ENCODE results near the gene SPP2. TPM values are rescaled to one million over a fixed set of nuclear protein-coding genes. Genes with fewer than 3 reads are reported as not detected.

SPP2 gene
- total RNA-seq, 4 donors from 2014 or later = not detected

GRCh38 chr2:234020332-234020731 lies 30.2 kb upstream of the SPP2 start:
- ATAC-seq = no peak
- 76 to 88% methylated on average over 2 of the region's 2 CpGs for WGBS, 2 donors (ENCODE audit: low coverage in 1 of 2)
- Histone ChIP-seq H3K27ac (no peak overlapping the region), H3K9me3 (peaks cover 0 to 12% (median 0%) of the 10 kb centered on the region in 3 donors), H3K36me3 (no peaks in the 10 kb centered on the region), H3K27me3 (peaks cover 35% of the 10 kb centered on the region), H3K4me1 (no peaks in the 10 kb centered on the region), H3K4me3 (no peak overlapping the region)
- no peak for TF ChIP-seq CTCF (IDR thresholded peaks at IDR 0.05)
- TF ChIP-seq EP300 (IDR thresholded peaks at IDR 0.05) = no peak
- no peak for TF ChIP-seq POLR2AphosphoS5 (IDR thresholded peaks at IDR 0.05)
- no peak for TF ChIP-seq POLR2A (IDR thresholded peaks at IDR 0.05)

GRCh38 chr2:234022424-234022823 lies 28.1 kb upstream of the SPP2 start:
- Histone ChIP-seq H3K27ac (no peak overlapping the region), H3K9me3 (peaks cover 0 to 12% (median 0%) of the 10 kb centered on the region in 3 donors), H3K4me1 (no peaks in the 10 kb centered on the region), H3K27me3 (peaks cover 25% of the 10 kb centered on the region), H3K4me3 (no peak overlapping the region), H3K36me3 (no peaks in the 10 kb centered on the region)
- no peak for TF ChIP-seq CTCF (IDR thresholded peaks at IDR 0.05)
- no peak for TF ChIP-seq POLR2A (IDR thresholded peaks at IDR 0.05)
- no peak for TF ChIP-seq EP300 (IDR thresholded peaks at IDR 0.05)
- TF ChIP-seq POLR2AphosphoS5 (IDR thresholded peaks at IDR 0.05) = no peak
- WGBS, 2 donors (ENCODE audit: low coverage in 1 of 2) = 75 to 78% methylated on average over 1 of the region's 1 CpG
- ATAC-seq = no peak

- TF ChIP-seq POLR2AphosphoS5 (IDR thresholded peaks at IDR 0.05) (no peak), EP300 (IDR thresholded peaks at IDR 0.05) (no peak), CTCF (IDR thresholded peaks at IDR 0.05) (no peak), POLR2A (IDR thresholded peaks at IDR 0.05) (no peak)
- Histone ChIP-seq H3K27me3 (peaks cover 29% of the 10 kb centered on the region), H3K4me1 (no peaks in the 10 kb centered on the region), H3K36me3 (no peaks in the 10 kb centered on the region), H3K4me3 (no peak overlapping the region), H3K9me3 (peaks cover 0 to 12% (median 0%) of the 10 kb centered on the region in 3 donors), H3K27ac (no peak overlapping the region)
- 100% methylated on average over 2 of the region's 29 CpGs; no CpG with 5 or more reads in 1 of the 2 donors for WGBS, 2 donors (ENCODE audit: low coverage in 1 of 2)
- no peak for ATAC-seq
Measured at GRCh38 chr2:234024304-234024703, 26.2 kb upstream of the SPP2 start.

- TF ChIP-seq EP300 (IDR thresholded peaks at IDR 0.05) (no peak), CTCF (IDR thresholded peaks at IDR 0.05) (no peak), POLR2A (IDR thresholded peaks at IDR 0.05) (no peak), POLR2AphosphoS5 (IDR thresholded peaks at IDR 0.05) (no peak)
- no peak overlapping the region for H3K27ac ChIP-seq
- H3K36me3 ChIP-seq = no peaks in the 10 kb centered on the region
- peaks cover 28% of the 10 kb centered on the region for H3K27me3 ChIP-seq
- H3K4me1 ChIP-seq = no peaks in the 10 kb centered on the region
- peak overlapping the region in 1 of 2 donors; percentile 25 for H3K4me3 ChIP-seq
- ATAC-seq = no peak
- 36 to 46% methylated on average over 5 to 9 of the region's 10 CpGs for WGBS, 2 donors (ENCODE audit: low coverage in 1 of 2)
- peaks cover 0 to 12% (median 0%) of the 10 kb centered on the region in 3 donors for H3K9me3 ChIP-seq
Measured at GRCh38 chr2:234025466-234025865, 25.0 kb upstream of the SPP2 start.

GRCh38 chr2:234025891-234026401 lies 24.6 kb upstream of the SPP2 start:
- H3K4me1 ChIP-seq = no peaks in the 10 kb centered on the region
- H3K36me3 ChIP-seq = no peaks in the 10 kb centered on the region
- no peak overlapping the region for H3K27ac ChIP-seq
- ATAC-seq = no peak
- peak overlapping the region in 1 of 2 donors; percentile 25 for H3K4me3 ChIP-seq
- 26 to 35% methylated on average over 4 to 5 of the region's 5 CpGs for WGBS, 2 donors (ENCODE audit: low coverage in 1 of 2)
- TF ChIP-seq CTCF (IDR thresholded peaks at IDR 0.05) (no peak), EP300 (IDR thresholded peaks at IDR 0.05) (no peak), POLR2AphosphoS5 (IDR thresholded peaks at IDR 0.05) (no peak), POLR2A (IDR thresholded peaks at IDR 0.05) (no peak)
- peaks cover 0 to 12% (median 0%) of the 10 kb centered on the region in 3 donors for H3K9me3 ChIP-seq
- H3K27me3 ChIP-seq = peaks cover 32% of the 10 kb centered on the region
